K562 (cell line): ENCODE data around the gene NACC1. TPM values are rescaled to one million over a fixed set of nuclear protein-coding genes. Genes with fewer than 3 reads are reported as not detected.

ENCODE experiments used
- JUN ChIP-seq, 2 experiments: sonication (generic) in 1 of 2; formaldehyde crosslinking in 1 of 2; IDR thresholded peaks; 2 replicates each; pipeline versions ENCODE4 v1.6.1 to v1.8.0; 2012 to 2022; ENCODE audit warnings: borderline replicate concordance in 2 of 2, mild to moderate bottlenecking in 2 of 2, improper control_type of control experiment in 1 of 2, low read depth in 1 of 2, low read length in 1 of 2, missing genetic modification reagents in 1 of 2
- PHB ChIP-seq: fragments of 250-450 bp; sonication (Bioruptor Pico); IDR thresholded peaks from 2 replicates; pipeline ENCODE4 v1.5.0; 2021
- ZBTB11 ChIP-seq, 3 experiments: fragments of 200-800 bp in 1 of 3; fragments of 250-450 bp in 1 of 3; fragments of 450-650 bp in 1 of 3; sonication (Bioruptor Pico) in 1 of 3; sonication (Bioruptor generic) in 1 of 3; formaldehyde crosslinking in 1 of 3; IDR thresholded peaks; 2 replicates each; pipeline versions ENCODE4 v1.6.1 to v1.8.0; 2016 to 2022; ENCODE audit warnings: mild to moderate bottlenecking in 2 of 3, missing genetic modification characterization in 2 of 3, missing compliant biosample characterization in 1 of 3, moderate library complexity in 1 of 3
- ZNF318 ChIP-seq, 2 experiments: fragments of 450-650 bp; IDR thresholded peaks; 2 replicates each; pipeline ENCODE4 v1.6.1; 2016; ENCODE audit warnings: mild to moderate bottlenecking in 2 of 2, borderline replicate concordance in 1 of 2, low read depth in 1 of 2, moderate library complexity in 1 of 2
- polyA plus RNA-seq, 8 experiments: library from polyadenylated mRNA; depleted of rRNA in 4 of 8; stranded (reverse) in 5 of 8; unstranded in 3 of 8; fragments of >200 nt; fragmentation: Nextera tagmentation in 2 of 8; fragmentation: Illumina TruSeq in 1 of 8; extraction: Ambion mirVana in 2 of 8; extraction: Trizol in 1 of 8; gene quantifications; 2 replicates each; pipeline versions ENCODE4 v1.2.1 to v1.2.3, GENCODE V29; 2011 to 2014; ENCODE audit warnings: inconsistent platforms in 1 of 8, missing spikeins in 1 of 8
- total RNA-seq, 7 experiments: library from RNA; depleted of rRNA in 6 of 7; stranded (reverse); fragments of >200 nt in 6 of 7; fragmentation: Illumina TruSeq in 2 of 7; extraction: Trizol in 2 of 7; gene quantifications; 2 replicates each; pipeline versions ENCODE4 v1.2.1 to v1.2.3, GENCODE V29; 2011 to 2021; ENCODE audit warnings: low replicate concordance in 1 of 7
- TF ChIP-seq, protein P1 (sequence below): fragments of 250-450 bp; sonication (Bioruptor Pico); IDR thresholded peaks from 2 replicates; pipeline ENCODE4 v1.5.0; 2020; ENCODE audit warnings: mild to moderate bottlenecking, borderline replicate concordance
- TF ChIP-seq, protein P2 (sequence below), 2 experiments: fragments of 250-450 bp in 1 of 2; fragments of 450-650 bp in 1 of 2; sonication (Bioruptor Pico) in 1 of 2; IDR thresholded peaks; 2 replicates each; pipeline versions ENCODE4 v1.6.1 to v1.8.0; 2016 to 2021; ENCODE audit warnings: mild to moderate bottlenecking in 2 of 2, moderate library complexity in 2 of 2, missing compliant biosample characterization in 1 of 2, missing genetic modification characterization in 1 of 2

The NACC1 gene
- total and polyA plus RNA-seq, 9 of the 15 experiments (the other 6 are each of a cell fraction or from before 2014, with no cell fraction given): 0.04 to 96.6 (median 25.8) TPM

DNA sequence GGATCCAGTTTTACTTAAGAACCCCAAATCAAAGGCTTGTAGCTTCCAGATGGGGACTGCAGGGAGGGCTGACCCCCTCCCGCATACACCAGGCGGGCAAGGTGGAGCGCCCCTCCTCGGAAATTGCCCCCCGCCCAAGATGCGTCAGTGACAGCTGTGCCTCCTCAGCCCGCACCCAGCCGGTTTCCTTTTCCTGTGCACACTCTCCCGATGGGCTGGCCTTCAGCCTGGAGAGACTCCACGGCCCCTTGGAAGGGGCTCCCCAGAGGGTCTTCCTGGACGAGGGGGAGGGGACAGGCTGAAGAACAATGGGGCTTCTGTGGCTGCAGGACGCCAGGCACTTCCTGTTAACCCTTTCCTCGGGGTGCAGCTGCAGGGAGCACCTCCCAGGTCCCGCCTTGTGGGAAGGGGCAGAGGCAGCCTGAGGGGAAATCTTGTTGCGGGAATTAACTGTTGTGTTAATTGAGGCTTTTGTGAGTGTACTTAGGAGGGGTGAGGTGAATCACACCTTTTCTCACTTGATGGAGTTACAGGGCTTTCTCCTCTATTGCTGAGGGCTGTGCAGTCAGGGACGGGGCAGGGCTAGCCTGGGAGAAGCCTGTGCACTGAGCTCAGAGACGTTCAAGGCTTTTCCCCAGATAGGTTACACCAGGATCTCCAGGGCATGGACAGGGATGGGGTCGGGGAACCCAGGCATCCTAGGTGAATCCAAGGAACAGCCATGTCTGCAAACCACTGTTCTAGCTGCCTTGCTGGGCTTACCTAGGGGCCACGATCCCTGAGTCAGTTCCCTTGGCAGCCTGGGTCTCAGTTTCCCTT is 46.5 kb downstream of the NACC1 start (continued):
- TF ChIP-seq JUN (IDR thresholded peaks at IDR 0.05; ENCODE audit: borderline replicate concordance, low read depth, low read length) (0 out of 2 replicates have a peak, but pooled peaks have one; percentile 2), JUN (CRISPR knock-in tag; IDR thresholded peaks at IDR 0.05; ENCODE audit: borderline replicate concordance) (no peak), ZBTB11 (CRISPR knock-in tag; IDR thresholded peaks at IDR 0.05) (peak in 2 of 3 experiments; percentile 52 to 86; a peak in 3 of 6 replicates), PHB (CRISPR knock-in tag) (no peak), ZNF318 (IDR thresholded peaks at IDR 0.05; ENCODE audit: borderline replicate concordance in 1 of 2, low read depth in 1 of 2) (no peak)
- TF ChIP-seq, protein P1, sequence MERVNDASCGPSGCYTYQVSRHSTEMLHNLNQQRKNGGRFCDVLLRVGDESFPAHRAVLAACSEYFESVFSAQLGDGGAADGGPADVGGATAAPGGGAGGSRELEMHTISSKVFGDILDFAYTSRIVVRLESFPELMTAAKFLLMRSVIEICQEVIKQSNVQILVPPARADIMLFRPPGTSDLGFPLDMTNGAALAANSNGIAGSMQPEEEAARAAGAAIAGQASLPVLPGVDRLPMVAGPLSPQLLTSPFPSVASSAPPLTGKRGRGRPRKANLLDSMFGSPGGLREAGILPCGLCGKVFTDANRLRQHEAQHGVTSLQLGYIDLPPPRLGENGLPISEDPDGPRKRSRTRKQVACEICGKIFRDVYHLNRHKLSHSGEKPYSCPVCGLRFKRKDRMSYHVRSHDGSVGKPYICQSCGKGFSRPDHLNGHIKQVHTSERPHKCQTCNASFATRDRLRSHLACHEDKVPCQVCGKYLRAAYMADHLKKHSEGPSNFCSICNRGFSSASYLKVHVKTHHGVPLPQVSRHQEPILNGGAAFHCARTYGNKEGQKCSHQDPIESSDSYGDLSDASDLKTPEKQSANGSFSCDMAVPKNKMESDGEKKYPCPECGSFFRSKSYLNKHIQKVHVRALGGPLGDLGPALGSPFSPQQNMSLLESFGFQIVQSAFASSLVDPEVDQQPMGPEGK: peak; percentile 54; the same call in 1 of the 2 replicates
- TF ChIP-seq, protein P2, sequence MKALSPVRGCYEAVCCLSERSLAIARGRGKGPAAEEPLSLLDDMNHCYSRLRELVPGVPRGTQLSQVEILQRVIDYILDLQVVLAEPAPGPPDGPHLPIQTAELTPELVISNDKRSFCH (CRISPR knock-in tag; IDR thresholded peaks at IDR 0.05): no peak
- TF ChIP-seq, protein P2 (tag; IDR thresholded peaks at IDR 0.05): no peak; the same call in 1 of the 2 replicates
